Endometrial microvascular endothelial cells (primary cell): ENCODE measurements around the gene EP400. TPM values are rescaled to one million over a fixed set of nuclear protein-coding genes. Genes with fewer than 3 reads are reported as not detected.

Experiments
- in situ Hi-C: cut with HindIII; loops from 2 replicates; pipeline ENCODE4 v1.10.0; 2017; ENCODE audit warnings: low sequenced_read_pairs, low pct_unique_long_range_greater_than_20kb; ENCODE audit errors: inconsistent ontology term
- total RNA-seq: library from RNA; depleted of rRNA; stranded (reverse); fragments of >200 nt; gene quantifications from one replicate; pipeline ENCODE4 v1.2.3, GENCODE V29; 2015; ENCODE audit errors: inconsistent ontology term

Gene EP400
- total RNA-seq, 1 donor from 2014 or later, result 10.0 TPM

DNA sequence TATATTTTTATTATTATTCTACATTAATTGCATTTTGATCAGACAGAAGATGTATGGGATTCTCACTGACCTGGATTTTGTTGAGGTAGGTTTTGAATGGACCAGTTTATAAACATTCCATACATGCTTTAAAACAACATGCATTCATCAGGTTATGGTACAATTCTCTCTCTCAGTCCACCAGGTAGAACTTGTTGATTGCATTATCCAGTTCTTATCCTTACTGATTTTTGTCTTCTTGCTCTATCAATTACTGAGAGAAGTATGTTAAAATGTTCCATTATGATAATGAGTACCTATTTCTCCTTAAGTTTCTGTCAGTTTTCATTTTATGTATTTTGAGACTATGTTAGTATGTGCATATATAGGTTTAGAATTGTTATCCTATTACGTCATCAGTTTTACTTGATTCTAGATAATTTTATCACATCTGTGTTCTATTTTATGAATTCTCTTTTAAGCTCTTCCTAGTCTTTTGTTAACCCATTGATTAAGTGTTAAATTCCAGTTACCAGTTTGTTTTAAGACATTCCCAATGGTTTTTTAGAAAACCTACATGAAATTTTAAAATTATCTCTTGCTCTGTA lies 50.6 kb downstream of the EP400 start:
- in situ Hi-C loops, result loop anchor here (25.0 kb wide), 1 partner anchor 138 kb away; no protein-coding TSS in a partner anchor

DNA sequence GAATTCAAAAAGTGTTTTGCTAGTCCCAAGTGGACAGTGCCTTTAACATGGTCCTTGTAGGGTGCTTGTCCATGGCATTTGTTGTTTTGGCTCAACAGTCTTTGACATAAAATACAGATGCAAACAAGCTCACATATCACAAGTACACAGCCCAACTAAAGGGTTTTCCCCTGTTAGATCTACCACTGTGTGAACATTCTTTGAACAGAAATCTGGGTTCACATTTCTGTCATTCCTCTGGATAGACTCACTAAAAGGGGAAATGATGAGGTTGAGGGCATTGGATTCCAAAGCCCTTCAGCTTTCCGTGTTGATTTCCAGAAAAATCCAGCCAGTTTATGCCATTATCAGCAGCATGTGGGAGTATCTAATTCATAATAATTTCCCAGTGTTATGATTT lies 54.1 kb downstream of the EP400 start:
- in situ Hi-C loops, result loop anchor here (25.0 kb wide), 1 partner anchor 142 kb away; no protein-coding TSS in a partner anchor

DNA sequence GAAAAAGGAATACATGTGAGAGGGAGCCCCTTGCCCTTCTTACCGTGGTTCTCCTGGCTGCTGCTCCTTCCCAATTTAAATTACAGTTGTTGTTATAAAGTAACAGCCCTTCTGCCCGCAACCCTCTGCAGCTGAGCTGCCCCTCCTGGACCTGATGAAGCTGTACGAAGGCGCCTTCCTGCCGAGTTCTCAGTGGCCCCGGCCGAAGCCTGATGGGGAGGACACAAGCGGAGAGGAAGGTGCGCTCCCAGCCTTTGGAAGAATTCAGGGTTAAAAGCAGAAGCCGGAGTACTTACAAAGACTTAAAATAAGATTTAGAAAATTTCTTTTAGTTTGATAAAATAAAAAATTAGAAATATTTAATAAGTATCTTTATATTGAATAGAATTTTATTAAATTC lies 55.2 kb downstream of the EP400 start:
- in situ Hi-C loops, result loop anchor here (25.0 kb wide), 1 partner anchor 143 kb away; no protein-coding TSS in a partner anchor

DNA sequence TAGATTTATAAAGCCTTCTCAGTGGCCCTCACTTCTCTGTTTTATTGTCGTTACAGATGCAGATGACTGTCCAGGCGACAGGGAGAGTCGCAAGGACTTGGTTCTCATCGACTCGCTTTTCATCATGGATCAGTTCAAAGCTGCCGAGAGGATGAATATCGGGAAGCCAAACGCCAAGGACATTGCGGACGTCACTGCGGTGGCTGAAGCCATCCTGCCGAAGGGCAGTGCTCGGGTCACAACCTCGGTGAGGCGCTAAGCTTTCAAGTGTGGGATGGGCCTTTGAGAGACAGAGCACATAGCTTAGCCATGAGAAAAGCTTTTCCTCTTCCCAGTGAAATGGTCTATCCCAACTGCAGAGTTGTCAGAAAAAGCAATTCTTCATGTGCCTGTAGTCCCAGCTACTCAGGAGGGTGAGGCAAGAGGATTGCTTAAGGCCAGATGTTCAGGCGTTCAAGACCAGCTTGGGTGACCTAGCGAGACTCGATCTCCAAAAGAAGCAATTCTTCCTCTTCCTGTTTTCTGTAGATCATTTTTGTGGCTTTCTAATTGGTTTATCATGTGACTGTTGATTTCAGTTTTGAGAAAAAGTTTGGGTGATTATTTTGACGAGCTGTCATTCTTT lies 56.4 kb downstream of the EP400 start:
- in situ Hi-C loops, result loop anchor here (25.0 kb wide), 1 partner anchor 144 kb away; no protein-coding TSS in a partner anchor

DNA sequence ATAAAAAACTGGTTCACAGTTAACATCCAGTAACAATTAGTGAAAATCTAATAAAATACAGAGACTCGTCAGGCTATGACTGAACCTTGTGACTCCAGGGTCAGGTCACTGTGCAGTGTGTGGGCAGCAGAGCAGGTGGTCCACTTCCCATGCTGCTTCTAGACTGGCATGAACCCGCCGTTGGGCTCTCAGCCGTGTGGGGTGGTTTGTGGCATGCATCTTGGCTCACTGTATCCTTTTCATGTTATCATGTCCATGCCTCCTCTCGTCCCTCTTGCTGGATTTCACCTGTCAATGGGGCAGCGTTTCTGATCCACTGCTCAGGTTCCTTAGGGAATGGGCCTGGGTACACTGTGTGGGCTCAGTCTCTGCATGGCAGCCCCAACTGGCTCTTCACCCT lies 57.3 kb downstream of the EP400 start:
- in situ Hi-C loops, result loop anchor here (25.0 kb wide), 1 partner anchor 145 kb away; no protein-coding TSS in a partner anchor

DNA sequence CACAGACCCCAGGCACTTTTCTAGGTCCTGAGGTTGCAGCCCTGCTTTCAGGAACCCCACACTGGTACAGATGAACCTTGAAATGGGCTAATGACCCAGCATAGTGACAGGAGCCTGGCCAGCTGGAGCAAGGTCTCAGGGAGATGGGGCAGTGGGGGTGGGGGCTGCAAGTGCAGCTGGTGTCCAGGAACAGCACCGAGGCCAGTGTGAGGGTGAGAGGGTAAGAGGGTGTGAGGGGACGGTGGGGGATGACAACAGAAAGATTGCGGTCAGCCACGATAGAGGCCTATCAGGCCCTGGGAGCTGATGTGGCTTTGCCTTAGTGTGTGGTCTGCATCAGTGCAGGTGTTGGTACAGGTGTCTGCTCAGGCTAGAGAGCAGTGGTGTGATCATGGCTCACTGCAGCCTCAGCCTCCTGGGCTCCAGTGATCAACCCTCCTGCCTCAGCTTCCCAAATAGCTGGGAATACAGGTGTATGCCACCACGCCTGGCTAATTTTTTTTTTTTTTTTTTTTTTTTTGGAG lies 59.7 kb downstream of the EP400 start:
- in situ Hi-C loops, result loop anchor here (25.0 kb wide), 1 partner anchor 147 kb away; no protein-coding TSS in a partner anchor

DNA sequence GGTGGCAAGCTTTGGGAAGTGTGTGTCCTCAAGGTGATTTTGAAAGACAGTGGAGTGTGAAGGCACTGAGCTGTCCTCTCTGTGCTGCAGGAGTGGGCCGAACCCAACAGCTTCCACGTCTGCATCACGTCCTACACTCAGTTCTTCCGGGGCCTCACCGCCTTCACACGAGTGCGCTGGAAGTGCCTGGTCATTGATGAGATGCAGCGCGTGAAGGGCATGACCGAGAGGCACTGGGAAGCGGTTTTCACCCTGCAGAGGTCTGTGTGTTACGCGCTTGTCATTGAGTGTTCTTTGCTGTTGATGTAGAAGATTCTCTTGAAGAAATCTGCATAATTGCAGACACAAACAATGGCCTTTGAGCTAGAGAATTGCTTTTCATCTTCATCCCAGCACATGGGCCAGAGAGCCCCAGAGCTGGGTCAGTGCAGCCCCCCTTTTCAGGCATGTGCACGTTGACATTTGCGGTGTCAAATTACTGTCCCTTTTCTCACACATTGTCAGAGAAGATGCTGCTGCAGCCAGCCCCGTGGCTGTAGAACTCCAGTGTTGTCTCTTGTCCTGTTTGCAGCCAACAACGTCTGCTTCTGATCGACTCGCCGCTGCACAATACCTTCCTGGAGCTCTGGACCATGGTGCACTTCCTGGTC lies 63.3 kb downstream of the EP400 start:
- in situ Hi-C loops, result loop anchor here (25.0 kb wide), 1 partner anchor 151 kb away; no protein-coding TSS in a partner anchor

DNA sequence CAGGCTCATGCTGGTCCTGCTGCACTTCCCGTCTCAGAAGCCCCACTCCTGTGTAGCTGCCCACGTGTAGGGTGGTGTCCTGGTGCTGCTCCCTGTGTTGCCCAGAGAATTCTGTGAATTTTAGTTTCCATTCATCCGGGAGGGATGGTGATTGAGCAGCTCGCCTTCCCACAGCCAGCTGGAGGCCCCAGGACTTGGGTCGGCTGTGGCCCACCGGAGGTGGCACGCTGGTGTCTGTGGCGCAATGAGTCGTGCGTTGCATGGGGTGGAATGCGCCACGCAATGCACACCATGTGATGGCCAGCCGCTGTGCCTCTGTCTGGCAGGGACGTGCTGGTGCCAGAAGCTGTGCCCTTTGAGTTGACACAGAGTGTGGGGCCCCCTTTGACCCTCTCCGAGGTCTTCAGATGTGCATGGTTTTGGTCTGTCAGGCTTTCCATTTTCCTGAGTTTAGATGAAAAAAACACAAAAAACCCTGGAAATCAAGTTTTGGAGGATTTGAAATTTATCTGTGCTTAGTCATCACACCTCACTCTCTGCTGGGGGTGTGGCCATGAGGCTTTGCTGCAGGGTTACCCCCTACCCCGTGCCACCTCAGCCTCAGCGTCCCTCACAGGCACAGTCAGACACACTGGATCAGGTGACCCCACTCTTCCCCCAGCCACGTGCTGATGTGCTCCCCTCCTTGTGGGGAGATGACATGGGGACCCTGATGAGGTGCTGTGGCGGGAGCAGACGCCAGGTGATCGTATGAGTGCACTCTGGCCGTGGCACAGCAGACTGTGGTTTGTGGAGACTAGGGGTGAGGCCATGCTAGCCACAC lies 64.6 kb downstream of the EP400 start:
- in situ Hi-C loops, result loop anchor here (25.0 kb wide), 1 partner anchor 152 kb away; no protein-coding TSS in a partner anchor

DNA sequence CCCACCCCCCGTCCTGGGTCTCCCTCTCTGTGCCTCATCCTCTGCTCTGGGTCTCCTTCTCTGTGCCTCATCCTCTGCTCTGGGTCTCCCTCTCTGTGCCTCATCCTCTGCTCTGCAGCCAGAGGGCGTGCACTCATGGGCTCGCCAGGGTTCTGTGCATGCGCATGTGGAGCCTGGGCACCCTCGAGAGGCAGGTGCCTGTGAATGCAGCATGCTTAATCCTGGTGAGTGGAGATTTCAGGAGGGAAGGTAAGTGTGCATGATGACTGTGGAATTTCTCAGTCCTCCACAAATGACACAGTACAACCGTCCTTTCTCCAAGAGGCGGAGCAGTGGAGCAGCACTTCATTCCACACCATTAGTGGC lies 65.2 kb downstream of the EP400 start:
- in situ Hi-C loops, result loop anchor here (25.0 kb wide), 1 partner anchor 153 kb away; no protein-coding TSS in a partner anchor

DNA sequence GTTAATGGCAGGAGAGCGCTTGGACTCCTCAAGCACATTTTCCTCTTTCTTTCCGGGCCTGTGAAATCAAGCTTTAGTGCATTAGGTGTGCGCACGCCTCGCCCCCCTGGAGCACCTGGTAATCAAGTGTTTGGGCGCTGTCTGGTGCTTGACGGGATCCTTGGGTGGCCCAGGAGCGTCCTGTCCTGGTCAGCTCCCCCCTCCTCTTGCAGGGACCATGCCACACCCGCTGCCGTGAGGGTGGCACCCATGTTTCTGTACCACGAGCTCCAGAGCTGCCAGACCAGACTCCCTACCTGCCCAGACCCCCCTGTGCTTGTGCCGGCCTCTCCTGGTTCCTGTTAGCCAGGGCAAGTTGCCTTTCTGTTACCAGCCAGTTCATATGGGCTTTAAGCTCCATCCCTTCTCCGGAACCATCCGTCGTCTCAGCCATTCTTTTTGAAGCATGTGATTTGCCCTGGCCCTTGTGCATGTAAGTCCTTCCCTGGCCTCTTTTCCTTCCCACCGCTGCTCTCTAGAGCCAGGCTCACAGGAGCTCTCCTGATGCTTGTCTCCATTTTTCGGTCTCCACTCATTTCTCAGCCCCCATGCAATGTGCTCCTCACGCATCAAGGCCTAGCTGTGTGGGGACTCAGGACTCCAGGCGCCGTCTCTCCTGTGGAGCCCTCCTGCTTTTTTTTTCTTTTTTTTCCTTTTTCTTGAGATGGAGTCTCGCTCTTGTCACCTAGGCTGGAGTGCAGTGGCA lies 66.1 kb downstream of the EP400 start:
- in situ Hi-C loops, result loop anchor here (25.0 kb wide), 1 partner anchor 154 kb away; no protein-coding TSS in a partner anchor

DNA sequence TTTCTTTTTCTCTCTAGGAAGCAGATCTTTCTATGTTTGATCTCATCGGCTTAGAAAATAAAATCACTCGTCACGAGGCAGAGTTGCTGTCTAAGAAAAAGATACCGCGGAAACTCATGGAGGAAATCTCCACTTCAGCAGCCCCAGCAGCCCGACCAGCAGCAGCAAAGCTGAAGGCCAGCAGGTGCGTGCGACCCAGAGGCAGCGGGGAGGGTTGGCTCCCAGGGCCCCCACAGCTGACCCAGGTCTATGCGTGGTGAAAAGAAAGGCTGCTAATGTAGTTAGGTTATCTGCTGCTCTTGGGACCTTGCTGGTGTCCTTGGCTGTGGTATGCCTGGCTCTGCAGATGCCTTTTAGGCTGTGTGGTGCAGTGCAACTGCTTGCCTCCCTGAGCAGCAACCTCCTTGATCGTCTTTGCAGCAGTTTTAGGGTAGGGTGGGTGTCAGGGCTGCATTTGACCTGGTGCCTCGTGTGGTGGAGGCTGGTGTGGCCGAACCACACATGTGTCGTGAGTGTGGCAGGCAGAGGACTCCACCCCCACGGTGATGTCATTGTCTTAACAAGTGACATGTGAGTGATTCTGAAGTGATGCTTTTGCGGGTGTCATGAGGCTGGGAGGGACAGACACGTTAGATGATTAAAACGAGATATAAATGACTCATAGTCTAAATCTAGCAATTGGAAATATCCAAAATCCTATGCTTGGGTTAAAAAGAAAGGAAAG lies 68.6 kb downstream of the EP400 start:
- in situ Hi-C loops, result loop anchor here (25.0 kb wide), 1 partner anchor 156 kb away; no protein-coding TSS in a partner anchor

DNA sequence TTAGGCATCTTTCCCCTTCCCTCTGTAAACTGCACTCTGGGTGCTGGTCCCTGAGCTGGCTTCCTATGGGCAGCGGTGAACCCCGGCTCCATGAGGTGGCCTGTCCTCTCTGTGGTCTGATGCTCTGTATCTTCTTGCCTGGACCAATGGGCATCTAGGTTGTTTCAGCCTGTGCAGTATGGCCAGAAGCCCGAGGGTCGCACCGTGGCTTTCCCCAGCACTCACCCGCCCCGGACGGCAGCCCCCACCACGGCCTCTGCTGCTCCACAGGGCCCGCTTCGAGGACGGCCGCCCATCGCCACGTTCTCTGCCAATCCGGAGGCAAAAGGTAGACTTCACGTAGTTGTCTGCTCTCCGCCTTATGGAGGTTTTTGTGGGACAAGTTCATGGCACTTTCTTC lies 70.1 kb downstream of the EP400 start:
- in situ Hi-C loops, result loop anchor here (25.0 kb wide), 1 partner anchor 158 kb away; no protein-coding TSS in a partner anchor

DNA sequence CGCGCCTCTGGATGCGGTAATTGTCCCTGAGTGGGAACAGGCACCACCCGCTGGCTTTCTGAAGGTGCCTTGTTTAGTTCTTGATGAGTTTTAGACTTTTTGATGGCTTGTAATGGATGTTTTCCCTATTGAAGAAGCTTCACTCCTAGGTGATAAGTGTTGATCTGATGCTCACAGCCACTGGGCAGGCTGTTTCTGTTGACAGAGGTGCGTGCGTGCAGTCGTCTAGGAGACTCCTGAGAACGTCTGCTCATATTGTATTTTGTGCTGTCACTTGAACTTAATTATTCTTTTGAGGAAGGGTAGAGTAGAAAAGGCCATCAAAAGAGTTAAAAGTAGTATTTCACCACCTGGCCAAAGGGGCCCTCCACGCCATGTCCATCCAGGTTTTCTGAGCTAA lies 70.5 kb downstream of the EP400 start:
- in situ Hi-C loops, result loop anchor here (25.0 kb wide), 1 partner anchor 158 kb away; no protein-coding TSS in a partner anchor

DNA sequence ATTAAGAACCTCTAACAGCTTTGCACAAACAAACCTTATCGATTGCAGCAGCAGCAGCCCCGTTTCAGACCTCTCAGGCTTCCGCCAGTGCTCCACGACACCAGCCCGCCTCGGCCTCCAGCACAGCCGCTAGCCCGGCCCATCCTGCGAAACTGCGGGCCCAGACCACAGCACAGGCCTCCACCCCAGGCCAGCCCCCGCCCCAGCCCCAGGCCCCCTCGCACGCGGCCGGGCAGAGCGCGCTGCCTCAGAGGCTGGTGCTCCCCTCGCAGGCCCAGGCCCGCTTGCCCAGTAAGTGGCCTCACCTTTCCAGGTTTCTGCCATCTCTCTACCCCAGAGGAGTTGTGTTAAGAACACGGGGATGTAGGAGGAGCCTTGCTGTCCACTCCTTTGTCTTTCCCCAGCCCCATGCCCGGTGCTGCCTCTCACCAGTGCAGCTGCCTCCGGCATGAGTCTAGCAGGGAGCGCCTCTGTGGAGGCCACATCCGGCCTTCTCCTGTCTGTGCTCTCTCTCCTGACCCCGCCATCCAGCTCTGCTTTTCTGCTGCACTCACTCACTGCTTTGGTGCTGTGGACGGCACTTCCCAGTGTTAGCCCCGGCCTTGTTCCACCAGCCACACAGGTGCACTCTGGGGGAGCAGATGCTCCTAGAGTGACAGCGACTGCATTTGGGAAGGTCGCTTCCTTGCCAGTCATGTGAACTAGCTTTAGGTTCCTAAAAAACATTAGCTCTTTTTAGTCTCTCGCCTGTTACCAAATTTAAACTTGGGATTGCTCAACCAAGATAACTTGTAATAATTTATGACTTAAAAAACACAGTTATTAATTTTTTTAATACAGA lies 71.5 kb downstream of the EP400 start:
- in situ Hi-C loops, result loop anchor here (25.0 kb wide), 1 partner anchor 159 kb away; no protein-coding TSS in a partner anchor

DNA sequence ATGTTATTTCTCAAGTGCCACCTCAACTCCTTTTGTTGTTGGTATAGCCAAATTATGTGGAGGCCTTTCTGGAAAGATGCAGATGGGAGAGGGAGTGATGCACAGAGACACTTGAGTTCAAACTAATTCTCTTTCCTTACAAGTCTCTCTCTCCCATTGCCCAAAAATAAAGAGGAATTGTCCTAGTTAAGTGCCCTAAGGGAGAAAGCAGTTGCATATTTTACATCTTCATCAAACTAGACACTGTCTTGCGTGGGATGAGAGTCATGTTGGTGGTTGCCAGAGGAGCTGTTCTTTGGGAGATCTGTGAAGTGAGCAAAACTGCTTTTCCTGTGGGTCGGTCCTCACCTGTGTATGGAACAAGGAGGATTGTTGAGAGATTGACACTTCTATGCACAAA lies 72.2 kb downstream of the EP400 start:
- in situ Hi-C loops, result loop anchor here (25.0 kb wide), 1 partner anchor 160 kb away; no protein-coding TSS in a partner anchor

DNA sequence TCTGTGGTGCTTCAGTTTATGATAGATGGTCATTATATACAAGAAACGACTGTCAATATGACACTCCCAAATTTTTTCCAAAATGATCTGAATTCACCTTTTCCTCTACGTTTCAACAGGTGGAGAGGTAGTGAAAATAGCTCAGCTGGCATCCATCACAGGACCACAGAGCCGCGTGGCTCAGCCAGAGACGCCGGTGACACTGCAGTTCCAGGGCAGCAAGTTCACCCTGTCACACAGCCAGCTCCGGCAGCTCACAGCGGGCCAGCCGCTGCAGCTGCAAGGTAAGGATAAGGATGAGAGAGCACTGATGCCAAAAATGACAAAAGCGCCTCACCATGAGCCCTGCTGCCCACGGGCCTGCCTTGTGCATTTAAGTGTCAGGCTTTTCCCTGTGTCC lies 73.9 kb downstream of the EP400 start:
- in situ Hi-C loops, result loop anchor here (25.0 kb wide), 1 partner anchor 161 kb away; no protein-coding TSS in a partner anchor
